GM23338 (cell line): Measurements from ENCODE around the gene RAD51B. TPM values are rescaled to one million over a fixed set of nuclear protein-coding genes. Genes with fewer than 3 reads are reported as not detected.

Experiments used
- ATAC-seq: fragments of 200-7000 bp; cut with Tn5 transposase; 3 replicates; pipeline ENCODE4 v1.9.1; 2020
- DNase-seq: peaks from one replicate; pipeline ENCODE4 v3.0.0-alpha.2; 2015; ENCODE audit warnings: low spot score
- H2AFZ ChIP-seq: fragments of 200-600 bp; sonication (generic); 2 replicates; pipeline ENCODE4 v1.8.0; 2016; ENCODE audit warnings: antibody characterized with exemption, mild to moderate bottlenecking, moderate library complexity
- H3F3A ChIP-seq: fragments of 200-600 bp; sonication (generic); replicated peaks from 2 replicates; pipeline ENCODE4 v1.8.0; 2017; ENCODE audit warnings: antibody characterized with exemption, mixed run types, low read depth
- H3K27ac ChIP-seq: fragments of 200-600 bp; sonication (generic); 2 replicates; pipeline ENCODE4 v1.6.1; 2016; ENCODE audit warnings: low read depth
- H3K27me3 ChIP-seq: fragments of 200-600 bp; sonication (generic); 2 replicates; pipeline ENCODE4 v1.8.0; 2016; ENCODE audit warnings: mild to moderate bottlenecking, mixed run types, moderate library complexity; ENCODE audit not compliant: insufficient read depth
- H3K36me3 ChIP-seq: fragments of 200-600 bp; sonication (generic); 2 replicates; pipeline ENCODE4 v1.8.0; 2016; ENCODE audit warnings: mild to moderate bottlenecking; ENCODE audit not compliant: insufficient read depth
- H3K4me1 ChIP-seq: fragments of 200-600 bp; sonication (generic); 2 replicates; pipeline ENCODE4 v1.8.0; 2016; ENCODE audit warnings: mild to moderate bottlenecking, moderate library complexity; ENCODE audit not compliant: insufficient read depth
- H3K4me2 ChIP-seq: fragments of 200-600 bp; sonication (generic); 2 replicates; pipeline ENCODE4 v1.7.1; 2017; ENCODE audit warnings: mixed run types
- H3K4me3 ChIP-seq: fragments of 200-600 bp; sonication (generic); 2 replicates; pipeline ENCODE4 v1.6.1; 2016; ENCODE audit warnings: mixed run types
- H3K79me2 ChIP-seq: fragments of 200-600 bp; sonication (generic); replicated peaks from 2 replicates; pipeline ENCODE4 v1.8.0; 2017; ENCODE audit warnings: mild to moderate bottlenecking; ENCODE audit not compliant: insufficient read depth
- H3K9me2 ChIP-seq: fragments of 200-600 bp; sonication (generic); 2 replicates; pipeline ENCODE4 v1.8.0; 2017; ENCODE audit not compliant: insufficient read depth
- H4K20me1 ChIP-seq: fragments of 200-600 bp; sonication (generic); replicated peaks from 2 replicates; pipeline ENCODE4 v1.8.0; 2017; ENCODE audit warnings: mild to moderate bottlenecking; ENCODE audit not compliant: insufficient read depth
- H3K27ac Mint-ChIP-seq: 2 replicates; pipeline ENCODE4 v1.8.0; 2020; ENCODE audit warnings: inconsistent platforms, mild to moderate bottlenecking, moderate library complexity, mixed read lengths
- H3K27me3 Mint-ChIP-seq: 3 replicates; pipeline ENCODE4 v1.8.0; 2022; ENCODE audit warnings: low read depth, mild to moderate bottlenecking, moderate library complexity, mixed read lengths, inconsistent platforms; ENCODE audit not compliant: insufficient read depth, poor library complexity
- H3K36me3 Mint-ChIP-seq: 3 replicates; pipeline ENCODE4 v1.8.0; 2021; ENCODE audit warnings: low read depth, mild to moderate bottlenecking, inconsistent platforms, moderate library complexity, mixed read lengths
- H3K4me1 Mint-ChIP-seq: 3 replicates; pipeline ENCODE4 v1.8.0; 2020; ENCODE audit warnings: mild to moderate bottlenecking, inconsistent platforms, mixed read lengths
- H3K4me3 Mint-ChIP-seq: 3 replicates; pipeline ENCODE4 v1.8.0; 2021; ENCODE audit warnings: moderate library complexity, mild to moderate bottlenecking, inconsistent platforms, mixed read lengths
- H3K9me3 Mint-ChIP-seq: 3 replicates; pipeline ENCODE4 v1.8.0; 2020; ENCODE audit warnings: moderate library complexity, mild to moderate bottlenecking, inconsistent platforms, mixed read lengths
- CREB1 ChIP-seq: fragments of 250-450 bp; sonication (Bioruptor Pico); IDR thresholded peaks from 2 replicates; pipeline ENCODE4 v1.5.0; 2020; ENCODE audit warnings: low read depth, mild to moderate bottlenecking, moderate library complexity
- CTCF ChIP-seq, 2 experiments: fragments of 200-600 bp in 1 of 2; sonication (generic) in 1 of 2; conservative IDR thresholded peaks; 2 replicates each; pipeline versions ENCODE4 v1.5.1 to v1.6.1; 2016 to 2017; ENCODE audit warnings: antibody characterized with exemption in 2 of 2, low read depth in 2 of 2, mild to moderate bottlenecking in 2 of 2, moderate library complexity in 1 of 2
- EZH2 ChIP-seq: fragments of 200-600 bp; sonication (generic); IDR thresholded peaks from one replicate; pipeline ENCODE4 v1.8.0; 2017; ENCODE audit warnings: antibody characterized with exemption, mild to moderate bottlenecking, low read depth; ENCODE audit not compliant: unreplicated experiment
- EZH2phosphoT487 ChIP-seq: fragments of 200-600 bp; sonication (generic); IDR thresholded peaks from one replicate; pipeline ENCODE4 v1.8.1; 2018; ENCODE audit warnings: antibody characterized with exemption; ENCODE audit not compliant: unreplicated experiment
- NANOG ChIP-seq: IDR thresholded peaks from 2 replicates; pipeline ENCODE4 v1.6.1; 2016; ENCODE audit warnings: antibody characterized with exemption, borderline replicate concordance
- REST ChIP-seq: IDR thresholded peaks from one replicate; pipeline ENCODE4 v1.6.1; 2018; ENCODE audit warnings: antibody characterized with exemption; ENCODE audit not compliant: unreplicated experiment
- ZNF114 ChIP-seq: fragments of 250-450 bp; sonication (Bioruptor Pico); IDR thresholded peaks from 2 replicates; pipeline ENCODE4 v1.5.0; 2020; ENCODE audit warnings: mild to moderate bottlenecking, moderate library complexity
- ZNF331 ChIP-seq: fragments of 250-450 bp; sonication (Bioruptor Pico); IDR thresholded peaks from 2 replicates; pipeline ENCODE4 v1.5.0; 2020; ENCODE audit warnings: low read depth, mild to moderate bottlenecking, moderate library complexity
- polyA plus RNA-seq: library from polyadenylated mRNA; unstranded; fragments of >200 nt; fragmentation: Nextera tagmentation; extraction: Ambion mirVana; gene quantifications from 2 replicates; pipeline ENCODE4 v1.2.1, GENCODE V29; 2016
- total RNA-seq: library from RNA; depleted of rRNA; stranded (reverse); fragments of >200 nt; shearing (Covaris generic); gene quantifications from 2 replicates; pipeline ENCODE4 v1.2.3, GENCODE V29; 2014

Gene RAD51B
- total and polyA plus RNA-seq, 2 experiments from 2014 or later: 15.7 to 29.1 TPM

- Histone ChIP-seq H3K4me3 (no peak overlapping the region), H3K27ac (no peak overlapping the region; the same call in 1 of the 2 replicates), H3F3A (no peaks in the 10 kb centered on the region), H3K4me1 (peaks cover 13% of the 10 kb centered on the region), H3K36me3 (no peaks in the 10 kb centered on the region), H4K20me1 (no peaks in the 10 kb centered on the region), H2AFZ (no peak overlapping the region), H3K4me2 (no peak overlapping the region), H3K9me2 (no peaks in the 10 kb centered on the region), H3K27me3 (no peaks in the 10 kb centered on the region), H3K79me2 (no peaks in the 10 kb centered on the region)
- H3K4me1 Mint-ChIP-seq: peaks cover 34% of the 10 kb centered on the region
- no peak for TF ChIP-seq EZH2
- TF ChIP-seq CREB1 (CRISPR knock-in tag): peak; percentile 57; the same call in 1 of the 2 replicates
- TF ChIP-seq CTCF (conservative IDR thresholded peaks at IDR 0.05; ENCODE audit: low read depth in 2 of 2): no peak
- TF ChIP-seq ZNF114: no peak
- no peak for TF ChIP-seq NANOG
- no peak for TF ChIP-seq REST
- TF ChIP-seq ZNF331 (CRISPR knock-in tag): no peak
- no peak overlapping the region; the same call in 1 of the 2 replicates for H3K27ac Mint-ChIP-seq
- peaks cover 6% of the 10 kb centered on the region for H3K27me3 Mint-ChIP-seq
- no peaks in the 10 kb centered on the region for H3K36me3 Mint-ChIP-seq
- DNase-seq (peak; percentile 49), ATAC-seq (no peak)
- no peaks in the 10 kb centered on the region for H3K9me3 Mint-ChIP-seq
- no peak overlapping the region; the same call in 2 of the 3 replicates for H3K4me3 Mint-ChIP-seq
Measured at GRCh38 chr14:68140076-68140741, 320.6 kb downstream of the RAD51B start.

- peaks cover 34% of the 10 kb centered on the region for H3K4me1 Mint-ChIP-seq
- H3K4me2 ChIP-seq: no peak overlapping the region
Measured at GRCh38 chr14:68140806-68141205, 321.2 kb downstream of the RAD51B start.

More at GRCh38 chr14:68140806-68141205, 321.2 kb downstream of the RAD51B start:
- Histone ChIP-seq H2AFZ (no peak overlapping the region), H4K20me1 (no peaks in the 10 kb centered on the region), H3K4me1 (peaks cover 13% of the 10 kb centered on the region), H3K9me2 (no peaks in the 10 kb centered on the region), H3K27ac (no peak overlapping the region), H3K79me2 (no peaks in the 10 kb centered on the region), H3K36me3 (no peaks in the 10 kb centered on the region), H3K4me3 (no peak overlapping the region), H3K27me3 (no peaks in the 10 kb centered on the region), H3F3A (no peaks in the 10 kb centered on the region)
- no peak for ATAC-seq
- no peak overlapping the region; the same call in 1 of the 2 replicates for H3K27ac Mint-ChIP-seq
- H3K27me3 Mint-ChIP-seq: peaks cover 6% of the 10 kb centered on the region
- no peaks in the 10 kb centered on the region for H3K9me3 Mint-ChIP-seq
- DNase-seq: no peak
- TF ChIP-seq CREB1 (CRISPR knock-in tag): no peak
- no peak for TF ChIP-seq EZH2phosphoT487
- H3K36me3 Mint-ChIP-seq: no peaks in the 10 kb centered on the region
- H3K4me3 Mint-ChIP-seq: no peak overlapping the region
